HG03558 (cell line): ENCODE data around the gene MTA3.
A peak's percentile ranks its signal among the peaks of the same experiment; 100 is the strongest.

ENCODE experiments used
- ATAC-seq: cut with Tn5 transposase; IDR thresholded peaks from one replicate; pipeline ENCODE4 v1.9.1; 2021; ENCODE audit warnings: moderate number of reproducible peaks; ENCODE audit not compliant: unreplicated experiment; ENCODE audit errors: extremely low read depth

The MTA3 gene

GRCh38 chr2:42794271-42795046, 226.0 kb downstream of the MTA3 start:
- ATAC-seq: no peak

- ATAC-seq: no peak
Measured at GRCh38 chr2:42795275-42795674, 226.8 kb downstream of the MTA3 start.

GRCh38 chr2:42795841-42796301, 227.4 kb downstream of the MTA3 start:
- ATAC-seq: peak; percentile 30

DNA sequence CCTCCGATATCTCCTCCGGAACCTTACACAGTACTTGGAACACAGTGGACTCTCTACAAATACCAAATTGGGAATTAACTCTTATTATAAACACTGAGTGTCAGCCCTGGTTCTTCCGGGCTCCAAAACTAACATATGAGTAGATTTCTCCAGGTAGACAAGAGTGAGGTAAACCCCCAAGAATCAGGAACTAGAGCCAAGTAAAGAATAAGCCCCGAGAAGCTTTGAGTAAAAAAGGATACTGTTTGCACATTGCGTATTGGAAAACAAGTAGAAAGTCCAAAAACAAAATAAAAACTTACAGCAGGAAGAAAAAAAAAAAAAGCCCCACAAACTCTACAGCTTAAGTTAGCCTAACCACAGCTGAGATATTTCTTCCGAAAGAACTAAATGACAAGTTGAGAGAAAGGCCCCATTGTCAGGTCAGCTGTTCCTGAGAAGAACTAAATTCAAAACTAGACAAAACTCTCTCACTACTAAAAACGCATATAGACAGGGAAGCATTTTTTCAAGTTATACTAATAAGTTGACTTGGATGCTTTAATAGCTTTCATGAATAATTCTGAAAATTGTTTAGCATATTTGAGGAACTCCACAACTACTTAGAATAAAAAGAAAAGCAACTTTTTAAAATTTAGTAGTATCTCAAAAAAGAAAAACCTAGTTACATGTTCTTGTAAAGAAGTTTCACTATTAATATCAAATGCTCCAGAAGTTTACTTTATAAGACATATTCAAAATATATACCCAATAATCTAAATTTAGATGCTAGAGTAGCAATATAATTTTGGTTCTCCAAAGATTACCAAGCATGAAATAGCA, 228.2 kb downstream of the MTA3 start:
- ATAC-seq: peak; percentile 25

- ATAC-seq: no peak
Measured at GRCh38 chr2:42797281-42797680, 228.8 kb downstream of the MTA3 start.

DNA sequence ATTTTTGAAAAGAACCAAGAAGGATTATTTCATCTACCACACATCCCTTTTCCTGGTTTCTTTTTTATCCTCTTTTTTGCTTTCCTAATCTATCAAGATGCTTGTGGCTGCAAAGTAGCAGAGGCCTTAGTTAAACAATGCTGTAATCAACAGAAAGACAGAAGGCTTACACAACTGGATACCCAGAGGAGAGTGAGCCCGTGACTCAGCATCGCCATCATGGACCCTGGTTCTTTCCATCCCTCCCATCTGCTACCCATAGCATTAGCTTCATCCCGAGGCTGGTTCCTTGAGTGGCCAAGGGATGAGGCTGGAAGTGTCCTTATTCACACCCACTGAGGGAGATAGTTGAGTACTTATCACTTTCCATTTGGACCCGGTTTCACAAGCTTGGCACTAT, 231.4 kb downstream of the MTA3 start:
- ATAC-seq: no peak

- ATAC-seq: no peak
Measured at GRCh38 chr2:42800461-42800962, 232.1 kb downstream of the MTA3 start.

- no peak for ATAC-seq
Measured at GRCh38 chr2:42800981-42801380, 232.5 kb downstream of the MTA3 start.

DNA sequence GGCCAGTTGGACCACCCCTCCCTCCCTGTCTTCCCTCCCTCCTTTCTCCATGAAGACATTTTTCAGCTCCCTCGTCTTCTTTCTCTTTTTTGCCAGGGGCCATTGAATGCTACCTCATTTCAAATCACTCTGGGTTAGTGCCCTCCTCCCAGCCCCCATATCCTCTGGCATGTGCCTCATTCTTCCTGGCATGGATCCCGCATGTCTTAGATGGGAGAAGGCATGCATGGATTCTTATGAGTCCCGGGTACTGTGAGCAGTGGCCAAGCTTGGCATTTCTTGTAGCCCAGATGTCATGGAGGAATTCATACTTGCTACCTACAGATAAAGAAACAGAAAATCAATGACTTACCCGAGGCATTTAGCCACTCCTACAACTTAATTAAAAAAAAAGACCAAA, 232.9 kb downstream of the MTA3 start:
- ATAC-seq: no peak

GRCh38 chr2:42802150-42802549, 233.7 kb downstream of the MTA3 start:
- ATAC-seq: no peak

- no peak for ATAC-seq
Measured at GRCh38 chr2:42804338-42804737, 235.9 kb downstream of the MTA3 start.

- no peak for ATAC-seq
Measured at GRCh38 chr2:42804891-42805290, 236.5 kb downstream of the MTA3 start.
